Measurements from ENCODE around the gene NCAPD3.

The NCAPD3 gene

GRCh38 chr11:134158023-134158422 lies 65.7 kb downstream of the NCAPD3 start:
- no peak for TF ChIP-seq EGR1 (IDR thresholded peaks at IDR 0.05)
- no peak for TF ChIP-seq CEBPB (IDR thresholded peaks at IDR 0.05)
- no peak for TF ChIP-seq EP300 (IDR thresholded peaks at IDR 0.05; ENCODE audit: borderline replicate concordance)

GRCh38 chr11:134157451-134157850 lies 66.3 kb downstream of the NCAPD3 start:
- TF ChIP-seq YY1 (IDR thresholded peaks at IDR 0.05; ENCODE audit: low read depth) (no peak), TCF12 (IDR thresholded peaks at IDR 0.05; ENCODE audit: low read depth) (no peak), CREB1 (IDR thresholded peaks at IDR 0.05; ENCODE audit: low read depth) (no peak), ZBTB7A (IDR thresholded peaks at IDR 0.05; ENCODE audit: low read depth) (no peak), USF1 (IDR thresholded peaks at IDR 0.05) (no peak), MAX (IDR thresholded peaks at IDR 0.05) (no peak), TEAD4 (IDR thresholded peaks at IDR 0.05) (no peak), TAF1 (IDR thresholded peaks at IDR 0.05; ENCODE audit: low read depth) (no peak), RAD21 (IDR thresholded peaks at IDR 0.05; ENCODE audit: low read depth) (no peak), EP300 (IDR thresholded peaks at IDR 0.05; ENCODE audit: borderline replicate concordance) (no peak)

- TF ChIP-seq TCF12 (IDR thresholded peaks at IDR 0.05; ENCODE audit: low read depth) (no peak), EP300 (IDR thresholded peaks at IDR 0.05; ENCODE audit: borderline replicate concordance) (no peak), YY1 (IDR thresholded peaks at IDR 0.05; ENCODE audit: low read depth) (no peak), RAD21 (IDR thresholded peaks at IDR 0.05; ENCODE audit: low read depth) (no peak), CREB1 (IDR thresholded peaks at IDR 0.05; ENCODE audit: low read depth) (no peak)
Measured at GRCh38 chr11:134155946-134156865, 67.6 kb downstream of the NCAPD3 start.

- TF ChIP-seq YY1 (IDR thresholded peaks at IDR 0.05; ENCODE audit: low read depth), result no peak
- TF ChIP-seq MAX (IDR thresholded peaks at IDR 0.05), result no peak
- TF ChIP-seq TAF1 (IDR thresholded peaks at IDR 0.05; ENCODE audit: low read depth), result no peak
- TF ChIP-seq TEAD4 (IDR thresholded peaks at IDR 0.05), result no peak
- no peak for TF ChIP-seq REST (IDR thresholded peaks at IDR 0.05; ENCODE audit: low read depth)
- TF ChIP-seq RAD21 (IDR thresholded peaks at IDR 0.05; ENCODE audit: low read depth), result no peak
- no peak for TF ChIP-seq EGR1 (IDR thresholded peaks at IDR 0.05)
- TF ChIP-seq CREB1 (IDR thresholded peaks at IDR 0.05; ENCODE audit: low read depth), result no peak
- TF ChIP-seq ZBTB7A (IDR thresholded peaks at IDR 0.05; ENCODE audit: low read depth), result no peak
- TF ChIP-seq FOXM1 (IDR thresholded peaks at IDR 0.05; ENCODE audit: borderline replicate concordance, low read depth), result no peak
- no peak for TF ChIP-seq USF1 (IDR thresholded peaks at IDR 0.05)
- TF ChIP-seq TCF12 (IDR thresholded peaks at IDR 0.05; ENCODE audit: low read depth), result no peak
- TF ChIP-seq CEBPB (IDR thresholded peaks at IDR 0.05), result no peak
- TF ChIP-seq NFIC (IDR thresholded peaks at IDR 0.05), result no peak
- no peak for TF ChIP-seq EP300 (IDR thresholded peaks at IDR 0.05; ENCODE audit: borderline replicate concordance)
Measured at GRCh38 chr11:134155456-134155855, 68.3 kb downstream of the NCAPD3 start.

GRCh38 chr11:134154441-134154840 lies 69.3 kb downstream of the NCAPD3 start:
- TF ChIP-seq CEBPB (IDR thresholded peaks at IDR 0.05) (no peak), TCF12 (IDR thresholded peaks at IDR 0.05; ENCODE audit: low read depth) (no peak), YY1 (IDR thresholded peaks at IDR 0.05; ENCODE audit: low read depth) (no peak)

- no peak for TF ChIP-seq EP300 (IDR thresholded peaks at IDR 0.05; ENCODE audit: borderline replicate concordance)
- TF ChIP-seq CEBPB (IDR thresholded peaks at IDR 0.05), result no peak
- no peak for TF ChIP-seq TEAD4 (IDR thresholded peaks at IDR 0.05)
- no peak for TF ChIP-seq USF1 (IDR thresholded peaks at IDR 0.05)
Measured at GRCh38 chr11:134153147-134153905, 70.4 kb downstream of the NCAPD3 start.

GRCh38 chr11:134152696-134153095 lies 71.1 kb downstream of the NCAPD3 start:
- TF ChIP-seq MAX (IDR thresholded peaks at IDR 0.05) (no peak), CEBPB (IDR thresholded peaks at IDR 0.05) (no peak), YY1 (IDR thresholded peaks at IDR 0.05; ENCODE audit: low read depth) (no peak), CREB1 (IDR thresholded peaks at IDR 0.05; ENCODE audit: low read depth) (no peak), USF1 (IDR thresholded peaks at IDR 0.05) (no peak), TEAD4 (IDR thresholded peaks at IDR 0.05) (no peak), EP300 (IDR thresholded peaks at IDR 0.05; ENCODE audit: borderline replicate concordance) (no peak), RAD21 (IDR thresholded peaks at IDR 0.05; ENCODE audit: low read depth) (no peak), REST (IDR thresholded peaks at IDR 0.05; ENCODE audit: low read depth) (no peak), TAF1 (IDR thresholded peaks at IDR 0.05; ENCODE audit: low read depth) (no peak), ZBTB7A (IDR thresholded peaks at IDR 0.05; ENCODE audit: low read depth) (no peak), TCF12 (IDR thresholded peaks at IDR 0.05; ENCODE audit: low read depth) (no peak), NFIC (IDR thresholded peaks at IDR 0.05) (no peak), EGR1 (IDR thresholded peaks at IDR 0.05) (no peak), FOXM1 (IDR thresholded peaks at IDR 0.05; ENCODE audit: borderline replicate concordance, low read depth) (no peak)

All from Ishikawa (cell line).